ENCODE data around the gene HPS6.

Gene HPS6

DNA sequence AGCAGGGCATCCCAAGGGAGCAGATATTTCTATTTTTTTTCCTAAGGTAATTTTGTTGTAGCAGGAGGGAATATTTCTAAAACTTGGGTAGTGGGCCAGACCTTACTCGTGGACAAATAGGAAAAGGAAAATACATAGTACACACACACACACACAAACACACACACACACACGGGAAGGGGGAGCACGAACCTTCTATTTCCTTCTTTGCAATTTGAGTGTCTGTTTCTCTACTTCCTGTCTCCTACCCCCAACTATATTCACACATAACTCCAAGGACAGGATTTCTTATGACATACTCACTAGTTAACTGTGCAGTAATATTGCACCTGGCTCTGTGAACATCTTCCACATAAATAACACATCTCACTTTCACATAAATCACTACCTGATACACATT, 50.6 kb downstream of the HPS6 start:
- no peak for DNase-seq (ENCODE audit: low read depth in 2 of 3, low spot score in 2 of 3)

DNA sequence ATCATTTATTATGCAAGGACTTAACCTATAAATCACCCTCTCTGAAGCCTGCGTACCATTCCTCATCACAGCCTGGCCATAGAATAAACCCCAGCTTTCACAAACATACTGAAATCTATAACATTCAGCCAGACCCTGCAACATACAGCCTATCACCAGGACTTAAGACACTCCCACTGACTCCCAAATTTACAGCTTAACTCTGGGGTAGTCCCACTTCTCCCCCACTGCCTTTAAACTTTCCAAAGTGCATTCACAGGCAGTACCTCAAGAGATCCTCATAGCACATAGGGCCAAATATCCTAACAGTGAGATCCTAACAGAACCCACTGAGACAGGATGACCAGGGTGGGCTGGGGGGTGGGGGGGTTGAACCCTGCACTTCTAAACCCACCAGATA, 51.5 kb downstream of the HPS6 start:
- no peak for DNase-seq (ENCODE audit: low read depth in 2 of 3, low spot score in 2 of 3)
